Measurements from ENCODE around the gene THSD7A.

Gene THSD7A

DNA sequence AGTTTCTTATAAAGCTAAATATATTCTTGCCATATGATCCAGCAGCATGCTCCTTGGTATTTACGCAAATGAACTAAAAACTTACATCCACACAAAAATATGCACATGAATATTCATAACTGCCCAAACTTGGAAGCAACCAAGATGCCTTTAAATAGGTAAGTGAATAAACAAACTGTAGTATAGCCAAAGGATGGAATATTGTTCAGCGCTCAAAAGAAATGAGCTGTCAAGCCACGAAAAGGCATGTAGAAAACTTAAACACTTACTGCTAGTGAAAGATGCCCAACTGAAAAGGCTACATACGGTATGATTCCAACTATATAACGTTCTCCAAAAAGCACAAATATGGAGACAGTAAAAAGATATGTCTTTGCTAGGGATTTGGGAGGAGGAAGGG lies 12.7 kb downstream of the THSD7A start:
- H3K4me3 ChIP-seq (ENCODE audit: control insufficient read depth, low read depth, low read length) = no peak overlapping the region
- no peak for DNase-seq (ENCODE audit: low read depth)
- TF ChIP-seq, protein P1, sequence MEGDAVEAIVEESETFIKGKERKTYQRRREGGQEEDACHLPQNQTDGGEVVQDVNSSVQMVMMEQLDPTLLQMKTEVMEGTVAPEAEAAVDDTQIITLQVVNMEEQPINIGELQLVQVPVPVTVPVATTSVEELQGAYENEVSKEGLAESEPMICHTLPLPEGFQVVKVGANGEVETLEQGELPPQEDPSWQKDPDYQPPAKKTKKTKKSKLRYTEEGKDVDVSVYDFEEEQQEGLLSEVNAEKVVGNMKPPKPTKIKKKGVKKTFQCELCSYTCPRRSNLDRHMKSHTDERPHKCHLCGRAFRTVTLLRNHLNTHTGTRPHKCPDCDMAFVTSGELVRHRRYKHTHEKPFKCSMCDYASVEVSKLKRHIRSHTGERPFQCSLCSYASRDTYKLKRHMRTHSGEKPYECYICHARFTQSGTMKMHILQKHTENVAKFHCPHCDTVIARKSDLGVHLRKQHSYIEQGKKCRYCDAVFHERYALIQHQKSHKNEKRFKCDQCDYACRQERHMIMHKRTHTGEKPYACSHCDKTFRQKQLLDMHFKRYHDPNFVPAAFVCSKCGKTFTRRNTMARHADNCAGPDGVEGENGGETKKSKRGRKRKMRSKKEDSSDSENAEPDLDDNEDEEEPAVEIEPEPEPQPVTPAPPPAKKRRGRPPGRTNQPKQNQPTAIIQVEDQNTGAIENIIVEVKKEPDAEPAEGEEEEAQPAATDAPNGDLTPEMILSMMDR (conservative IDR thresholded peaks at IDR 0.05; ENCODE audit: control insufficient read depth, insufficient read depth, low read depth, low read length) = no peak

DNA sequence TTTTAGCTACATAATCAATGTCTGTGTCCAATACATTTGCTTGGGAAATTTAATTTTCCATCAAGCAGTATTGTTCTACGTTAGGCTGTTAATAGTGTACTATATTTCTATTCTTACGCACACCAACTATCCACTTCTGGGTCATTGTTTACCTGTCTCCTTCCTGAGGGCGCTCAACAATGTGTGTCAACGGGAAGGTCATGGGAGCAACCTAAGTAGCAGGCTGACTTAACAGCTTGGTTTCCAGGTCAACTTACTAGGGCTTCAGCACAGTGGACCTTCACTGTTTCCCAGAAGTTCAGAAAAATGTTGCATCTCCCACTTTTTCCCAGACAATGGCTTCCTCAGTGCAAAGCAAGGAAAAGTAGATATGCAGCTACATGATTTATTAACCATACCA lies 13.7 kb downstream of the THSD7A start:
- TF ChIP-seq, protein P1 (conservative IDR thresholded peaks at IDR 0.05; ENCODE audit: control insufficient read depth, insufficient read depth, low read depth, low read length) = no peak
- no peak for DNase-seq (ENCODE audit: low read depth)
- no peak overlapping the region for H3K4me3 ChIP-seq (ENCODE audit: control insufficient read depth, low read depth, low read length)

DNA sequence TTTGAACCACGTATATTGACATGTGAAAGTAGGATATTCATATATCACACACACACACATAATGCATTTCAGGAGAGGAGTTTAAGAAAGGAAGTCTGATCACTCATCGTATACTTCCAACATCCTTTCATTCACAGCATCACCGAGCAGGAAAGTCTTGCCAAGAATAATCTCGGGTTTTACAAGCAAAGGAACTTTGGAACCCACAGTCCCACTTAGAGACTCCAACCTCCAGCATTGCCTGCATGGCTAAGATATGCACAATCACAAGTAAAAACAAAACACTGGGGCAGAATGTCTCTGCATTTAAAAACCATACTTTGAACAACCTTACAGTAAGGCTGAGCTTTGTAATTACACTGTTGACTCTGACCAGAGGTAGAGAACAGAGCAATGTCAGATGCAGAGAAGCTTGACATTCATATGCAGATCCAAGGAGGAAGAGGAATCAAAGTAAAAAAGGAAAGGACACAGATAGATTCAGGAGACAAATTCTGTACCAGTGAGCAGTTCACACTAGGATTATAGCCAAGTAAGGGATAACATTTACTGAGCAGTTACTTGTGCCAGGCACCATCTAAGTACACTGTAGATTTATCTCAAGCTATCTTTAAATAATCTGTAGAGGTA lies 14.8 kb downstream of the THSD7A start:
- TF ChIP-seq, protein P1 (conservative IDR thresholded peaks at IDR 0.05; ENCODE audit: control insufficient read depth, insufficient read depth, low read depth, low read length) = no peak
- no peak for DNase-seq (ENCODE audit: low read depth)
- no peak overlapping the region for H3K4me3 ChIP-seq (ENCODE audit: control insufficient read depth, low read depth, low read length)

DNA sequence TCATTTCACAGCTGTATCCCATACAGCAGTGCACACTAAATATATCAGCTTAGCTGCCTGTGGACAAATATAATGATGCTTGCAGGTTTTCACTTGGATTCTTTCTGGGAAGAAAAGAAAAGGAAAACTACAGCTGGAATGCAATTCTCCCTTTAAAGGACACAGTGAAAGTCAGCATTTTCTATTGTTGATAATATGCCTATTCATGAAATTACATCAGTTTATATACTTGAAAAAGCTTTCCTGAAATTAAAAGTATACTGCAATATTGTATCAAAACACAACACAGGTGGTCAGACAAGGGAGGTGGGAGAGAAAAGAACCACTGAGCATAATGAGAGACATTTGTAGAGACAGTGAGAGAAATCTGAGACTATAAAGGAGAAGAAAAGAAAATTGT lies 20.3 kb downstream of the THSD7A start:
- DNase-seq (ENCODE audit: low read depth) = no peak
- TF ChIP-seq, protein P1 (conservative IDR thresholded peaks at IDR 0.05; ENCODE audit: control insufficient read depth, insufficient read depth, low read depth, low read length) = no peak
- H3K4me3 ChIP-seq (ENCODE audit: control insufficient read depth, low read depth, low read length) = no peak overlapping the region

DNA sequence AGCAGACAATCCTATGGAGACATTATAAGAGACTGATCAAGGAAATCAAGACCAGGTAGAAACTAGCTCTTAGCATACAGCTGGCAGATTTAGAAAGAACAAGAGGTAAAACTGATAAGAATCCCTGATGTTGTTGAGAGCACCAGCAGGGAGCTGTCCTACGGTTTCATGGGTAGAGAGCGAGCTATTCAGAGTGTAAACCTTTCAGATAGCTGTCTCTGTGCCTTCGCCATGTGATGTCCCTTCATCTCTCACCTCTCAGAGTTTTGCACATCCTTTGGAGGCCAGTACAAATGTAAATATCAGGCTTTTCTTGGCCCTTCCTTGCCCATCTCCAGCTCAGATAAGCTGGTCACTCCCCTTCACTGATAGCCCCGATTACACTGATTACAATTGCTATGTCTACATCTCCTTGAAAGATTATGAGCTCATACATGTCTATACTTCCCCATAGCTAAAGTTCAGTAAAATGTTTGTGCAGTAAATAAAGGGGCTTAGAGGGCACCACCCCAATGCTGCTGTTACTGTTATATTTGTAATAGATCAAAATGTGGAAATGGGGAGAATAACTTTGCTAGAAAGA lies 21.9 kb downstream of the THSD7A start:
- TF ChIP-seq, protein P1 (conservative IDR thresholded peaks at IDR 0.05; ENCODE audit: control insufficient read depth, insufficient read depth, low read depth, low read length) = no peak
- no peak for DNase-seq (ENCODE audit: low read depth)
- no peak overlapping the region for H3K4me3 ChIP-seq (ENCODE audit: control insufficient read depth, low read depth, low read length)

DNA sequence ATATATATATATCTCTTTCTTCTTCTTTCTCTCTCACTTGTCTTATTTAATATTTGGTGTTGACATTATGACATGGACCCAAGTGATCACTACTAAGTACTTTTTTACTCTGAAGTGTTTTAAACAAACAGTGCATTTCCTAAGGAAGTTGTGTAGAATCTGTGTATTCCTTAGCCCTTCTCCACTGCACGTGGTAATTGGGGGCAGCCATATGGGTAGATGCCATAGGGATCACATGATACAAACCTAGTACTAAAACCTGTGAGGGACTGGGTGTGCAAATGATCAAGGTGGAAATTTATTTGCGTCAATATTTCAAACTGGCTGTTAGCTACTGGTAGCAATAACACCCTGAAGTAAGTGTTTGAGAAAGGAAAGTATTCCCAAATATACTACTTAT lies 25.0 kb downstream of the THSD7A start:
- H3K4me3 ChIP-seq (ENCODE audit: control insufficient read depth, low read depth, low read length) = no peak overlapping the region
- TF ChIP-seq, protein P1 (conservative IDR thresholded peaks at IDR 0.05; ENCODE audit: control insufficient read depth, insufficient read depth, low read depth, low read length) = no peak
- no peak for DNase-seq (ENCODE audit: low read depth)

Data from fibroblast of mammary gland (primary cell).